ENCODE results near the gene GCFC2. TPM values are rescaled to one million over a fixed set of nuclear protein-coding genes. Genes with fewer than 3 reads are reported as not detected.

Gene GCFC2
- total and polyA plus RNA-seq, 9 of the 15 experiments (the other 6 are each of a cell fraction or from before 2014, with no cell fraction given): 10.5 to 40.6 (median 23.0) TPM

GRCh38 chr2:75646583-75647425 is 63.9 kb downstream of the GCFC2 start, which contains the start of gene MRPL19 (continued):
- TF ChIP-seq SFPQ (IDR thresholded peaks at IDR 0.05; ENCODE audit: low read depth, low read length): no peak
- 0 out of 2 replicates have a peak, but pooled peaks have one; percentile 19 for TF ChIP-seq ZNF431 (CRISPR knock-in tag; IDR thresholded peaks at IDR 0.05)
- TF ChIP-seq HNRNPL (IDR thresholded peaks at IDR 0.05; ENCODE audit: low read depth, low read length): 0 out of 2 replicates have a peak, but pooled peaks have one; percentile 19
- TF ChIP-seq MGA (IDR thresholded peaks at IDR 0.05): peak; percentile 47
- no peak for TF ChIP-seq ATF3 (IDR thresholded peaks at IDR 0.05)
- no peak for TF ChIP-seq ATF3 (CRISPR knock-in tag; conservative IDR thresholded peaks at IDR 0.05)
- peak; percentile 94 for TF ChIP-seq PHF8 (IDR thresholded peaks at IDR 0.05; ENCODE audit: borderline replicate concordance, low read length)
- no peak for TF ChIP-seq ARNT (IDR thresholded peaks at IDR 0.05)
- TF ChIP-seq SIN3B (IDR thresholded peaks at IDR 0.05; ENCODE audit: low read depth): peak; percentile 44; the same call in 1 of the 2 replicates
- no peak for TF ChIP-seq ZNF280A (IDR thresholded peaks at IDR 0.05; ENCODE audit: low read depth, partially characterized antibody)

Measured in K562 (cell line).